NCI-H187 treated with DMSO at 0.1 percent for 48 hours (cell line): Measurements from ENCODE around the gene EHD1.

Source experiments
- DNase-seq: peaks from one replicate; lab custom pipeline; 2025; lab: John Stamatoyannopoulos, UW

The EHD1 gene

GRCh38 chr11:64909653-64910343, 31.4 kb upstream of the EHD1 start:
- no peak for DNase-seq

- DNase-seq, result no peak
Measured at GRCh38 chr11:64908766-64909165, 30.3 kb upstream of the EHD1 start.

DNA sequence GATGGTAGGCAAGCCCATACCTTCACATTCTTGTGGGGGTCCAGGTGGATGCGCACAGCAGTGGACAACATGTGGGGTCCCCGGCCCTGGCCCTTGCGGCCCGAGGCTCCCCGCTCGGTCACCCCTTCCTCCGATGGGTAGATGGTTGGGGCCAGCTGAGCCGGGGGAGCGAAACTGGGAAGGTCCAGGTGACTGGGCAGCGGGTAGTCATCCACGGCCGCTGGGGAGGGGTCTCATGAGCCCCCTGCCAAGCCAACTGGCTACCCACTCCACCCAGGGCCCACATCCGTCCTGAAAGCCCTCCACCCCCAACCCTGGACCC, 27.9 kb upstream of the EHD1 start:
- DNase-seq, result no peak

DNA sequence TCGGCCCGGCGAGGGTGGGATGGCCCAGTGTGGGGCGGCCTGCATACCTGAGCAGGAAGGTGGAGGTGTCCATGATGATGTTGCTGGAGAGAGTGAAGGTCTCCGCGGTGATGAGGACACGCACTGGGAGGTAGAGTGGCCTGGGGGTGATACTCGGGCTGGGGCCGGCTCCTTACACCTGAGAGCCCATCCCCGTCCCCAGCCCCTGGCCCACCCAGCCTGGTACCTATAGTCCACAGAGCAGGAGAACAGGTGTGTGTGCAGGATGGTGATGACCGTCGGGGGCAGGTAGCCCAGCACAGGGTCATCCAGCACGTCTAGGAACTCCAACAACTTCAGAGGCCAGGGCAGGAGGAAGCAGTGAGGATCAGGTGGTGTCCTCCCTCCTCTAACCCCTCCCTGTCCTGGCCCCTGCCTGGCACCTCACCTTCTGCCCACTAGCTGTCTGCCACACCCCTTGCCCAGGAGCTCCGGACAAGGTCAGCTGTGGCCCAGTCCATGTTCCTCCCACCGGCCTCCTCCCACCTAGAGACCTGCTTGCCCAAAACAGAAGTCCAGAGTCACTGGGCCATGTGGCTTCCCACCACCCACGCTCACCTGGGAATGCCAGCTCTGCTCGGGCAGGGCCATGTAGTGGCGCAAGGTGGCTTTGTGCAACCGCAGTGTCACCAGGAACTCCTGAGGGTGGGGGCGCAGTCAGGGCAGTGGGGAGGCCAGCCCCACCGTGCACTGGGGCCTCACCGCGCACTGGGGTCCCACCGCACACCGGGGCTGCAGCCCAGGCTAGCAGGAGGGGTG, 27.3 kb upstream of the EHD1 start:
- no peak for DNase-seq

- no peak for DNase-seq
Measured at GRCh38 chr11:64903291-64903833, 24.9 kb upstream of the EHD1 start.

- DNase-seq, result no peak
Measured at GRCh38 chr11:64902102-64902900, 23.9 kb upstream of the EHD1 start.

GRCh38 chr11:64900774-64901173, 22.4 kb upstream of the EHD1 start:
- DNase-seq, result no peak

- DNase-seq, result no peak
Measured at GRCh38 chr11:64900263-64900678, 21.9 kb upstream of the EHD1 start.

DNA sequence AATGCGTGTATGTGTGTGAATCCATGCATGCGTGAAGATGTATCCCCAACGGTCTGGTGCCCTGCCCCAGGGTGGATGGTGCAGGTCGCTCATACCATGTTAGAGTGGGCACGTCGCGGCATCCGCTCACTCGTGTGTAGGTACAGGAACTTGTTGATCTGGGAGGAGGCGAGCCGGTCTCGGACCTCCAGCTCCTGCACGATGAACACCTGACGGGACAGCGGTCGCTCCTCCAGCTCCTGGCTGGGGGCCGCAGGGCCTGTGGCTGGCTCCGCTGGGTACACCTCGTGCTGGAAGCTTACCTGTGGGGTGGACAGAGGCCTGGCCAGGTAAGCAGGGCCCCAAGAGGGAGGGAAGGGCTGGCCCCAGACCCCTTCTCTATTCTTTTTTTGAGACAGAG, 20.1 kb upstream of the EHD1 start:
- DNase-seq, result no peak

- no peak for DNase-seq
Measured at GRCh38 chr11:64898076-64898445, 19.6 kb upstream of the EHD1 start.

- DNase-seq, result no peak
Measured at GRCh38 chr11:64897381-64898075, 19.1 kb upstream of the EHD1 start.

DNA sequence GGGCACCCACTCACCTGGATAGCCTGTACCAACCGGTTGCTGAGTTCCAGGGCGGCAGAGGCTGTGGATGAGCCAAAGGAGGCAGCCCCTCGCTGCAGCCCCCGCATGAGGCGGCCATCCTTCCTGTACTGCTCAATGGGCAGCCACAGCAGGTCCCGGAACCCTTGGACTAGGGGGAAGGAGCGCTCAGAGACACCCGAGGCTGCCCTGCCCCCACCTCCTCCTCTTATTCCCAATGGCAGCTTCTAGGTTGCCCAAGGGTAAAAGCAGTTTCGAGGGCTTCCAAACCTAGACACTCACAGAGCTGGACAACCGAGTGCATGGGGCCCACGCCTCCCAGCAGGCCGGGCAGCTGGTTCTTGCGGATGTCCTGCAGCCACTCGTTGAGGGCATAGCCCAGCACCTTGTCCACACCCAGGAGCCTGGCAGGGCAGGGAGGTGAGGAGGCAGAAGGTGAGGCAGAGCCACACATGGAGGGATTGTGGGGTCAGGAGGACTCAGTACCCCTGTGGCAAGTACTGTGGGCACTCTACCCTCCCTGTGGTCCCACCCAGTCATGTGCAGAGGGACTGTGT, 18.1 kb upstream of the EHD1 start:
- no peak for DNase-seq

- DNase-seq, result no peak
Measured at GRCh38 chr11:64894812-64895452, 16.5 kb upstream of the EHD1 start.

DNA sequence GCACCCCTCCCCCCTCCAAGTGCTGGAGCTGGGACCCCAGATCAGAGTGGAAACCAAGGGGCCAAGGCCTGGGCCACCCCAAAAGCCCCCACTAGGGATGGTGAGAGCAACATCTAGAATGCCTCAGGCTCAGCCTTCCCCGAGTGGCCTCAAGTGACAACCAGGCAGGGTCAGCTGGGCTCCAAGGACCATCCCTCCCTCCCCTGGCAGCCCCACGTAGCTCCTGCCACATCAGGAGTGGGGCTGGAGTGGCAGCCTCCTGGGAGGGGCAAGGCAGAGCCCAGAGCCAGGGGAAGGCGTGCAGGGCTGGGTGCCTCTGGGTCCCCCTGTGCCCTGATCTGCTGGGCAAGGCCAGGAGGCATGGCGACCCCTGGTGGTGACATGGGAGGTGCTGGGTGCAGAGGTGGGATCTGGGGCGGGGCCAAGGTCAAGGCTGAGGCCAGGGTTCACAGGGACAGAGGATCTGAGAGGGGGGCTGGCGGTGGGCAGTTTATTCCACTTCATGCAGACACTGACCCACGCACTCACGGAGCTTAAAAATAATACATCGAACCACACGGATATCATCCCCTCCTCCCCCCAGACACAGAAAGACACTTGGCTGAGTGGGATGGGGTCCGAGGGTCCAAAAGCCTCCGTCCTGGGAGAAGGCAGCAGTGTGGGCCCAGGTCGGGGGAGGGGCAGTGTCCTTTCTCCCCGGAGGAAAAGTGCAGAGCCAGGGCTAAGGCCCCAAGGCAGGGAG, 15.8 kb upstream of the EHD1 start:
- no peak for DNase-seq

DNA sequence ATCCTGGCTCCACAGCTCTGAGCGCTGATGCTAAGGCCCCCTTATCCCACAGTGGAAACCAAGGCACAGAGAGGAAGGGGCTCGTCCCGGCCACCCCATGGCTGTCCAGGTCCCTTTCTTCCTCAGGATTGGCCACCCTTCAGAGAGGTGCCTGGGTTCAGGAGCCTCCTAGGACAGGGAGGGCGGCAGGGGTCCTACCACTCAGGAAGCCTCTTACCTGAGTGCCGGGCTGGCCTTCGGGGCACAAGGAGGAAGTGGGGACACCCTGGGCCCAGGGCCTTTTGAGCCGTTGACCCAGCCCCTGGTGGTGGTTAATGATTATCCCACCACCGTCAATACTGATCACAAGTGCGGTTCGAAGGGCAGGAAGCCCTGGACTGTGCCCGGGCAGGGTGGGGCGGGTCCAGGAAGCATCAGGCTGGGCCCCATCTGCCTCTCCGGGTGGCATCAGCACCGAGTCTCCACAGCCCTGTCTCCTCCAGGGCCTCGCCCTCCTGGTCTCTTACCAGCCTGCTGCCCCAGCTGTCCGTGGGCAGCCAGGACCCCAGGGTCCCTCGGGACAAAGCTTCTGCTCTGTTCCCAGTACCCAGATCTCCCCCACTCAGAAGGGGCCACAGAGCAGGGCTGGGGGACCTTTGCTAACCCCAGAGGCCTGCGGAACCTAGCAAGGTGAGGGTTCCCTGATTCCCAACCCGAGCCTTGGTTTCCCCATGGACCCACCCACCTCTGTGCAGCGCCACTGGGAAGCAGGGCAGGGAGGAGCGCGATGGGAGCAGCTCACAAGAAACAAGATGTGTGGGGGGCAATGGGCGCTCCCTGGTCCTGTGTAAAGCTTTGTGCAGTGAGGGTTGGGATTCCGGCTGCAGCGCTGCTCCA, 15.0 kb upstream of the EHD1 start:
- no peak for DNase-seq

GRCh38 chr11:64892838-64893193, 14.4 kb upstream of the EHD1 start:
- no peak for DNase-seq

DNA sequence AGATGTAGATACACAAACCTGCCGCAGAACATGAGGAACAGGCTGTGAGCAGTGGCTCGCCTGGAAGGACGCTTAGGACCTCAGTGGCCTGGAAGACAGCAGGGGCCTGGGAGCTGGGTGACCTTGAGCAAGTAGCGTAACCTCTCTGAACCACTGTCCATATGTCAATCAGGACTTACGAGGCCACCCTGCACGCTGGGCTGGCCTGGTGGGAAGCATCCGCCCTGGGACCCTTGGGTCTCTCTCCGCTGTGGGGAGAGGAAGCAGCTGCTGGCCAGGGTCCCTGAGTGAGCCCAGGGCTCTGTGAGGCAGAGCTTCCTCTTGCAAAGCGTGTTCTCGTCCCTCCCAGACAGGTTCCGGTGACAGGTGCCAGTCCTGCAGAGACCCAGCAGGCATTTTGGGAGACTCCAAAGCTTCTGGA, 14.0 kb upstream of the EHD1 start:
- DNase-seq, result no peak

DNA sequence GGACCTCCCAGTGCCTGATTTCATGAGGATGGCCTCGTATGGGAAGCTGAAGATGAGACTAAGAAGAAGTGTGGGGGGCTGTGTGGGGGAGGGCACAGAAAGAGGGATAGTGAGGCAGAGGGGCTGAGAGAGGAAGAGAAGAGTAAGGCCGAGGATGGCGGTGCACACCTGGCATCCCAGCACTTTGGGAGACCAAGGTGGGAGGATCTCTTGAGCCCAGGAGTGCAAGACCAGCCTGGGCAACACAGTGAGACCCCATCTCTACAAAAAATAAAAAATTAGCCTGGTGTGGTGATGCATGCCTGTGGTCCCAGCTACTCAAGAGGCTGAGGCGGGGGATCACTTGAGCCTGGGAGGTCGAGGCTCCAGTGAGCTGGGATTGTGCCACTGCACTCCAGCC, 13.5 kb upstream of the EHD1 start:
- no peak for DNase-seq

DNA sequence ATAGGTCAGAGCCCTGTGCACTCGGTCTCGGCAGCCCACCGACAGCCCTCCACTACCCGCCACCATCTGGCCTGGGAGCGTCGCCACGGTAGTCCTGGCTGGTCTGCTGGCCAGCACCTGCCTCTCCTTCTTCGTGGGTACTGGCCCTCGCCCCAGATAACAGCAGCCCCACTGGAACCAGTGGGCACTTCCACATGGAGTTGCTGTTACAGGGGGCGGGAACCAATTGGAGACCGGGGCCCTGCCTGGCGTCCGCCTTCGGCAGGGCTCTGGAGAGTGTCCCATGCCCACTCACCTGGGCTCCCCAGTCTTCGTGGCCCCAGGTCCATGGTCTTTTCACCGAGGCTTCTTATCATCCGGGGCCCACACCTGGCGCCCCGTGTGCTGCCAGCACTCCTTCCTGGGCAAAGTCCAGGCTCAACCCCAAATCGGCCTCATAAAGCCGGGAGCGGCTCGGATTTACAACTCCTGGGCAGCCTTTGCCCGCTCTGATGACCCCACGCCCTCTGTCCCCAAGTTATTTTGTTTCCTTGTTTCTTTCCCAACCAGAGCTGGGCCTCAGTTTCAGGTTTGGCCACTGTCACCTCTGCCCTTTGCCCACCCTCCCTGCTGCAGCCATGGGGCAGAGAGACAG, 12.9 kb upstream of the EHD1 start:
- DNase-seq, result no peak
